HG03039 (cell line): Measurements from ENCODE around the gene NAA50.

Experiments
- ATAC-seq: cut with Tn5 transposase; IDR thresholded peaks from one replicate; pipeline ENCODE4 v1.9.1; 2021; ENCODE audit warnings: mild to moderate bottlenecking, moderate library complexity; ENCODE audit not compliant: unreplicated experiment

Gene NAA50

DNA sequence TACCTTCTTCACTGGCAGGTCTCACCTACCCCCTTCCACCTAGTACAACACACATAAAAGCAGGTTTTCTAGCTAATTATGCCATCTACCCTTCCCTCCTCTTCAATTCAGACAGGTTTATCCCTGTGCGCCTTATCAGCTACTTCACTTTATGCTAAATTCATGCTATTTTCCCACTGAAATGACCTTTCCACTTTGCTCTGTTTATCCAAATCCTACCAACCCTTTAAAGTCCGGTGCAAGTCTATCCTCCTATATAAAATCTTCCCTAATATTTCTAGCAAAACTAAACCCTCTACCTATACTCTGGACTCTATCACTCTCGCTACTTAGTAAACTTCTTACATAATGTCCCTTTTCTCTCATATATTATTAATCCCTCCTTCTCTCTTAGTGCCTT is 55.6 kb downstream of the NAA50 start:
- ATAC-seq, result no peak

- no peak for ATAC-seq
Measured at GRCh38 chr3:113685956-113686721, 59.9 kb downstream of the NAA50 start.

DNA sequence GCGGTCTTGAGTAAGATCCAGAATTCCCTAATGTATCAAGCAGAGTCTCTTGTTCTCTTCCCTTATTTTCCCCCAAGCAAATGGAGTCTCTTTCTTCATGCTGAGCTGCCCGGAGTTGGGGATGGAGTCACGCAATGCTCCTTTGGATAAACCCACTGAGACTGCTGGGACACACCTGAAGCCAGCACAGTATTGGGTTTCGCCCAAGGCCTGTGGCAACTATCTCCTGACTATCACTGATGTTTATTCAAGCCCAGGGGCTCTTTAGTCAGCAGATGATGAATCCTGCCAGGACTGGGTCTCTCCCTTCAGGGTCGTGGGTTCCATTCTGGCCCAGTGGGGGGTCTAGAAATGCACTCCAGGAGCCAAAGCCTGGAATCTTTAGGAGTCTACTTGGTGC is 60.9 kb downstream of the NAA50 start:
- no peak for ATAC-seq

DNA sequence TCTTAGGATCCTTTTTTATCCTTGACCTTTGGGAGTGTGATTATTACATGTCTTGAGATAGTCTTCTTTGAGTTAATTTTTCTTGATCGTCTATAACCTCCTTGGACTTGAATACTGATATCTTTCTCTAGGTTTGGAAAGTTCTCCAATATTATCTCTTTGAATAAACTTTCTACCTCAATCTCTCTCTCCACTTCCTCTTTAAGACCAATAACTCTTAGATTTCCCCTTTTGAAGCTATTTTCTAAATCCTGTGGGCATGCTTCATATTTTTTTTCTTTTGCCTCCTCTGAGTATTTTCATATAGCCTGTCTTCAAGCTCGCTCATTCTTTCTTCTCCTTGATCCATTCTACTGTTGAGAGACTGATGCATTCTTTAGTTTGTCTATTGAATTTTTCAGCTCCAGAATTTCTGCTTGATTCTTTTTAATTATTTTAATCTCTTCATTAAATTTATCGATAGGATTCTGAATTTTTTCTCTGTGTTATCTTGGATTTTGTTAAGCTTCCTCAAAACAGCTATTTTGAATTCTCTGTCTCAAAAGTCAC is 61.7 kb downstream of the NAA50 start:
- ATAC-seq, result no peak

- no peak for ATAC-seq
Measured at GRCh38 chr3:113678773-113679172, 67.3 kb downstream of the NAA50 start.

DNA sequence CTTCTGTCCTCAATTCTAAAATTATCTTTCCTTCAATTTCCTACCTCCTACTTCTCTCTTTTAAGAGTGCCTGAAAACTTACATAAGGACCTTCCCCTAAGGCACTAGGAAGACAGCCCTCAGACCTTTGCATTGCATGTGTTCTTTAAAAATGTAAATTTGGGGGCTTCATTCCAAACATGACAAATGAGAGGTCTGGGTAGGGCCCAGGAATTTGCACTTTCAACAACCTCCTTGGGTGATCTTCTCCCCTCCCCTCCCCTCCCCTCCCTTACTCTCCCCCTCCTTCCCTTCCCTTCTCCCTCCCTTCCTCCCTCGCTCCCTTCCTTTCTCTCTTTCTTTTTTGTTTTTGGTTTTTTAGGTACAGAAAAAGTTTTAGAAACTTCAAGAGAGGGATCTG is 68.3 kb downstream of the NAA50 start:
- ATAC-seq, result no peak

DNA sequence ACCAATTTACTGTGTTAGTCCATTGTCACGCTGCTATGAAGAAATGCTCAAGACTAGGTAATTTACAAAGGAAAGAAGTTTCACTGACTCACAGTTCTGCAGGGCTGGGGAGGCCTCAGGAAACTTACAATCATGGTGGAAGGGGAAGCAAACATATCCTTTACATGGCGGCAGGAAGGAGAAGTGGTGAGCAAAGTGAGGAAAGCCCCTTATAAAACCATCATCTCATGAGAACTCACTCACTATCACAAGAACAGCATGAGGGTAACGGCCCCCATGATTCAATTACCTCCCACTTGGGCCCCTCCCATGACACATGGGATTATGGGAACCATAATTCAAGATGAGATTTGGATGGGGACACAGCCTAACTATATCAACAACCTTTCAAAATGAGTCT is 69.8 kb downstream of the NAA50 start:
- no peak for ATAC-seq

GRCh38 chr3:113673593-113673992 is 72.5 kb downstream of the NAA50 start:
- ATAC-seq, result no peak

- no peak for ATAC-seq
Measured at GRCh38 chr3:113668015-113668414, 78.0 kb downstream of the NAA50 start.
